Smooth muscle cell (in vitro differentiated cells): ENCODE results near the gene CRMP1. TPM values are rescaled to one million over a fixed set of nuclear protein-coding genes. Genes with fewer than 3 reads are reported as not detected.

Experiments used
- DNase-seq: peaks from one replicate; lab custom pipeline; 2025; ENCODE audit not compliant: unreplicated experiment; lab: John Stamatoyannopoulos, UW
- H2AFZ ChIP-seq: fragments of 200-600 bp; sonication (generic); 2 replicates; pipeline ENCODE4 v1.6.0; 2016; ENCODE audit warnings: antibody characterized with exemption, low read depth, mild to moderate bottlenecking
- H3F3A ChIP-seq: fragments of 200-600 bp; sonication (generic); 2 replicates; pipeline ENCODE4 v1.6.0; 2017; ENCODE audit warnings: antibody characterized with exemption, low read depth
- H3K27ac ChIP-seq: fragments of 200-600 bp; sonication (generic); 2 replicates; pipeline ENCODE4 v1.5.1; 2016; ENCODE audit warnings: low read depth, mild to moderate bottlenecking
- H3K27me3 ChIP-seq: fragments of 200-600 bp; sonication (generic); 2 replicates; pipeline ENCODE4 v1.6.1; 2016; ENCODE audit warnings: low read depth, mild to moderate bottlenecking
- H3K36me3 ChIP-seq: fragments of 200-600 bp; sonication (generic); 2 replicates; pipeline ENCODE4 v1.5.1; 2016; ENCODE audit warnings: low read depth
- H3K4me1 ChIP-seq: fragments of 200-600 bp; sonication (generic); 2 replicates; pipeline ENCODE4 v1.5.1; 2016; ENCODE audit warnings: low read depth
- H3K4me2 ChIP-seq: fragments of 200-600 bp; sonication (generic); 2 replicates; pipeline ENCODE4 v1.6.0; 2016; ENCODE audit warnings: mild to moderate bottlenecking
- H3K4me3 ChIP-seq: fragments of 200-600 bp; sonication (generic); 2 replicates; pipeline ENCODE4 v1.5.1; 2016; ENCODE audit warnings: mild to moderate bottlenecking
- H3K79me2 ChIP-seq: fragments of 200-600 bp; sonication (generic); 2 replicates; pipeline ENCODE4 v1.6.0; 2016; ENCODE audit warnings: low read depth, mild to moderate bottlenecking
- H3K9ac ChIP-seq: fragments of 200-600 bp; sonication (generic); 2 replicates; pipeline ENCODE4 v1.6.0; 2016; ENCODE audit warnings: low read depth
- H3K9me3 ChIP-seq: fragments of 200-600 bp; sonication (generic); replicated peaks from 2 replicates; pipeline ENCODE4 v1.5.1; 2016; ENCODE audit warnings: low read depth
- H4K20me1 ChIP-seq: fragments of 200-600 bp; sonication (generic); 2 replicates; pipeline ENCODE4 v1.6.0; 2016; ENCODE audit warnings: low read depth
- WGBS: methylation state at CpG from one replicate; pipeline ENCODE4 v1.1.7; 2016; ENCODE audit warnings: low lambda C conversion rate; 5-methylcytosine and 5-hydroxymethylcytosine counted together
- polyA plus RNA-seq: library from polyadenylated mRNA; unstranded; fragments of >200 nt; fragmentation: Nextera tagmentation; extraction: Ambion mirVana; gene quantifications from 2 replicates; pipeline ENCODE4 v1.2.1, GENCODE V29; 2016
- total RNA-seq: library from RNA; depleted of rRNA; stranded (reverse); fragments of >200 nt; gene quantifications from 2 replicates; pipeline ENCODE4 v1.2.3, GENCODE V29; 2014
- TF ChIP-seq, protein P1 (sequence below): fragments of 200-600 bp; sonication (generic); IDR thresholded peaks from 2 replicates; pipeline ENCODE4 v1.5.1; 2017; ENCODE audit warnings: borderline replicate concordance, mild to moderate bottlenecking, antibody characterized with exemption; ENCODE audit not compliant: insufficient read depth, poor library complexity, severe bottlenecking

CRMP1 gene
- total and polyA plus RNA-seq, 2 experiments from 2014 or later = 12.5 to 18.6 TPM

DNA sequence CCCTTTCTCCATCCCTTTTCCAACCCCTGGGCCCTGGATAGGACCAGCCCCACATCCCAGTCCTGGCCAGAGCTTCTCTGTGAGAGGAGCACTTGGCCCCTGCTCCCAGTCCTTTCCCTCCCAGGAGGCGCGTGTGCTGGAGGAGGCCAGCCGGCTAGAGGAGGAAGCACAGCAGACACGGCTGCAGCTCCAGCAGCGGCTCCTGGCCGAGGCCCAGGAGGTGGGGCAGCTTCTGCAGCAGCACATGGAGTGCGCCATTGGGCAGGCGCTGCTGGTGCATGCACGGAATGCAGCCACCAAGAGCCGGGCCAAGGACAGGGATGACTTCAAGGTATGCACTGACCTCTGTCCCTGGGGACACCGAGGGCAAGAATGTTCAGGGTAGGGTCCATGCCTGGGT lies 94.4 kb downstream of the CRMP1 start:
- Histone ChIP-seq H3K27me3 (no peaks in the 10 kb centered on the region), H3K4me3 (no peak overlapping the region), H3K27ac (no peak overlapping the region), H3K36me3 (no peaks in the 10 kb centered on the region), H3K4me1 (no peaks in the 10 kb centered on the region), H3K9me3 (no peaks in the 10 kb centered on the region), H3K9ac (no peak overlapping the region), H4K20me1 (no peaks in the 10 kb centered on the region), H3K79me2 (no peaks in the 10 kb centered on the region), H2AFZ (no peak overlapping the region), H3K4me2 (no peak overlapping the region), H3F3A (no peaks in the 10 kb centered on the region)
- TF ChIP-seq, protein P1, sequence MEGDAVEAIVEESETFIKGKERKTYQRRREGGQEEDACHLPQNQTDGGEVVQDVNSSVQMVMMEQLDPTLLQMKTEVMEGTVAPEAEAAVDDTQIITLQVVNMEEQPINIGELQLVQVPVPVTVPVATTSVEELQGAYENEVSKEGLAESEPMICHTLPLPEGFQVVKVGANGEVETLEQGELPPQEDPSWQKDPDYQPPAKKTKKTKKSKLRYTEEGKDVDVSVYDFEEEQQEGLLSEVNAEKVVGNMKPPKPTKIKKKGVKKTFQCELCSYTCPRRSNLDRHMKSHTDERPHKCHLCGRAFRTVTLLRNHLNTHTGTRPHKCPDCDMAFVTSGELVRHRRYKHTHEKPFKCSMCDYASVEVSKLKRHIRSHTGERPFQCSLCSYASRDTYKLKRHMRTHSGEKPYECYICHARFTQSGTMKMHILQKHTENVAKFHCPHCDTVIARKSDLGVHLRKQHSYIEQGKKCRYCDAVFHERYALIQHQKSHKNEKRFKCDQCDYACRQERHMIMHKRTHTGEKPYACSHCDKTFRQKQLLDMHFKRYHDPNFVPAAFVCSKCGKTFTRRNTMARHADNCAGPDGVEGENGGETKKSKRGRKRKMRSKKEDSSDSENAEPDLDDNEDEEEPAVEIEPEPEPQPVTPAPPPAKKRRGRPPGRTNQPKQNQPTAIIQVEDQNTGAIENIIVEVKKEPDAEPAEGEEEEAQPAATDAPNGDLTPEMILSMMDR = no peak
- WGBS = 94% methylated on average over 11 of the region's 11 CpGs
- DNase-seq = no peak

- no peak overlapping the region for H2AFZ ChIP-seq
- H3K4me1 ChIP-seq = no peaks in the 10 kb centered on the region
- no peaks in the 10 kb centered on the region for H3K27me3 ChIP-seq
- H3K4me2 ChIP-seq = no peak overlapping the region
- no peak overlapping the region for H3K27ac ChIP-seq
- TF ChIP-seq, protein P1 = no peak
- no peaks in the 10 kb centered on the region for H3F3A ChIP-seq
- H3K9me3 ChIP-seq = no peaks in the 10 kb centered on the region
- H4K20me1 ChIP-seq = no peaks in the 10 kb centered on the region
- H3K36me3 ChIP-seq = no peaks in the 10 kb centered on the region
- 96% methylated on average over 6 of the region's 6 CpGs for WGBS
- H3K4me3 ChIP-seq = no peak overlapping the region
- H3K79me2 ChIP-seq = no peaks in the 10 kb centered on the region
- no peak overlapping the region for H3K9ac ChIP-seq
- DNase-seq = no peak
Observed at GRCh38 chr4:5797866-5798265, 95.0 kb downstream of the CRMP1 start.

GRCh38 chr4:5796976-5797375 lies 95.9 kb downstream of the CRMP1 start:
- WGBS = 98% methylated on average over 18 of the region's 18 CpGs
- Histone ChIP-seq H3K27ac (no peak overlapping the region), H3K27me3 (no peaks in the 10 kb centered on the region), H3K4me3 (no peak overlapping the region), H3K36me3 (peaks cover 4% of the 10 kb centered on the region), H3K9me3 (no peaks in the 10 kb centered on the region), H3K79me2 (no peaks in the 10 kb centered on the region), H3K4me2 (no peak overlapping the region), H3F3A (no peaks in the 10 kb centered on the region), H2AFZ (no peak overlapping the region), H3K4me1 (no peaks in the 10 kb centered on the region), H4K20me1 (no peaks in the 10 kb centered on the region), H3K9ac (no peak overlapping the region)
- DNase-seq = no peak
- TF ChIP-seq, protein P1 = no peak

DNA sequence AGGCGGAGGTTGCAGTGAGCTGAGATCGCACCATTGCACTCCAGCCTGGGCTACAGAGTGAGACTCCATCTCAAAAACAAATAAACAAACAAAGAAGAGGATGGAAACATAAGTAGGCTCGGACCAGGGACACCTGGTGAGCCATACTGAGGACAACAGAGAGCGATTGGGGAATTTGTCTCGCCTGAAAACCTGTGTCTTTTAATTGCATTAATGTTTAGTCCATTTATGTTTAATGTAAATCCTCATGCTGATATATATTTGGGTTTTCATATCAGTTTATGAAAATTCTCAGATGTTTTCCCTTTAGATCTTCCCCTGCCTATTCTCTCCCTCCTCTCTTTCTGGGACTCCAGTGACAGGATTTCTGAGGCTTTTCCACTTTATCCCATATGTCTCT lies 97.3 kb downstream of the CRMP1 start:
- Histone ChIP-seq H3F3A (no peaks in the 10 kb centered on the region), H3K9me3 (no peaks in the 10 kb centered on the region), H4K20me1 (no peaks in the 10 kb centered on the region), H3K36me3 (peaks cover 4% of the 10 kb centered on the region), H3K9ac (no peak overlapping the region), H3K27me3 (no peaks in the 10 kb centered on the region), H3K4me1 (no peaks in the 10 kb centered on the region), H3K4me3 (no peak overlapping the region), H3K4me2 (no peak overlapping the region), H3K79me2 (no peaks in the 10 kb centered on the region), H3K27ac (no peak overlapping the region), H2AFZ (no peak overlapping the region)
- 98% methylated on average over 5 of the region's 5 CpGs for WGBS
- DNase-seq = no peak
- TF ChIP-seq, protein P1 = no peak
